Astrocyte (in vitro differentiated cells and primary cell): Measurements from ENCODE around the gene DHRS13. TPM values are rescaled to one million over a fixed set of nuclear protein-coding genes. Genes with fewer than 3 reads are reported as not detected.
"Not testable (repeated sequence)": the region's sequence is repeated elsewhere in the genome, so short reads cannot be mapped to it uniquely, and the experiment has no call there.

ENCODE experiments used
- DNase-seq: peaks from one replicate; pipeline ENCODE4 v3.0.0-alpha.2; 2010; ENCODE audit warnings: low read depth
- FAIRE-seq: peaks from 2 replicates; lab custom pipeline; 2011; peaks lifted over from hg19 to GRCh38; lab: Jason Lieb, UNC
- H2AFZ ChIP-seq: 2 replicates; pipeline ENCODE4 v1.6.0; 2012; ENCODE audit warnings: low read depth, low read length, inconsistent platforms
- H3K27ac ChIP-seq: 2 replicates; pipeline ENCODE4 v1.5.1; 2011; ENCODE audit warnings: low read depth, low read length, inconsistent platforms
- H3K27me3 ChIP-seq: 2 replicates; pipeline ENCODE4 v1.6.0; 2011; ENCODE audit warnings: low read length, inconsistent platforms; ENCODE audit not compliant: insufficient read depth
- H3K36me3 ChIP-seq: 2 replicates; pipeline ENCODE4 v1.5.1; 2011; ENCODE audit warnings: low read length, inconsistent platforms; ENCODE audit not compliant: insufficient read depth
- H3K4me1 ChIP-seq: 2 replicates; pipeline ENCODE4 v1.5.1; 2011; ENCODE audit warnings: low read length, inconsistent platforms; ENCODE audit not compliant: insufficient read depth
- H3K4me2 ChIP-seq: 2 replicates; pipeline ENCODE4 v1.6.0; 2012; ENCODE audit warnings: low read length, inconsistent platforms
- H3K4me3 ChIP-seq: 2 replicates; pipeline ENCODE4 v1.5.1; 2011; ENCODE audit warnings: low read depth, mild to moderate bottlenecking, low read length, inconsistent platforms; ENCODE audit not compliant: insufficient read depth
- H3K79me2 ChIP-seq: 2 replicates; pipeline ENCODE4 v1.6.0; 2012; ENCODE audit warnings: mild to moderate bottlenecking, low read length, inconsistent platforms; ENCODE audit not compliant: insufficient read depth
- H3K9ac ChIP-seq: 2 replicates; pipeline ENCODE4 v1.6.0; 2012; ENCODE audit warnings: mild to moderate bottlenecking, low read length, inconsistent platforms
- H3K9me3 ChIP-seq: 2 replicates; pipeline ENCODE4 v1.5.1; 2012; ENCODE audit warnings: low read depth, mild to moderate bottlenecking, low read length, inconsistent platforms; ENCODE audit not compliant: insufficient read depth
- H4K20me1 ChIP-seq: 2 replicates; pipeline ENCODE4 v1.6.0; 2012; ENCODE audit warnings: low read length, inconsistent platforms; ENCODE audit not compliant: insufficient read depth
- H3K27ac Mint-ChIP-seq: one replicate; pipeline ENCODE4 v1.8.0; 2021; ENCODE audit warnings: mild to moderate bottlenecking, mixed read lengths; ENCODE audit not compliant: unreplicated experiment
- H3K27me3 Mint-ChIP-seq: one replicate; pipeline ENCODE4 v1.8.0; 2021; ENCODE audit warnings: low read depth, mixed read lengths; ENCODE audit not compliant: unreplicated experiment
- H3K36me3 Mint-ChIP-seq: one replicate; pipeline ENCODE4 v1.8.0; 2021; ENCODE audit warnings: low read depth, mixed read lengths; ENCODE audit not compliant: unreplicated experiment
- H3K4me1 Mint-ChIP-seq: one replicate; pipeline ENCODE4 v1.8.0; 2021; ENCODE audit warnings: low read depth, mixed read lengths; ENCODE audit not compliant: unreplicated experiment
- H3K4me3 Mint-ChIP-seq: one replicate; pipeline ENCODE4 v1.8.0; 2021; ENCODE audit warnings: mild to moderate bottlenecking, moderate library complexity, mixed read lengths; ENCODE audit not compliant: unreplicated experiment
- H3K9me3 Mint-ChIP-seq: one replicate; pipeline ENCODE4 v1.8.0; 2021; ENCODE audit warnings: mild to moderate bottlenecking, mixed read lengths; ENCODE audit not compliant: unreplicated experiment
- CTCF ChIP-seq: IDR thresholded peaks from 2 replicates; pipeline ENCODE4 v1.5.1; 2011; ENCODE audit warnings: low read depth, mild to moderate bottlenecking, inconsistent platforms, low read length, moderate library complexity; ENCODE audit not compliant: insufficient read depth
- EZH2 ChIP-seq: IDR thresholded peaks from 2 replicates; pipeline ENCODE4 v1.6.1; 2012; ENCODE audit warnings: mild to moderate bottlenecking, low read length, inconsistent platforms; ENCODE audit not compliant: insufficient read depth
- total RNA-seq: library from RNA; stranded (reverse); gene quantifications from 2 replicates; pipeline ENCODE4 v1.2.1, GENCODE V29; 2021

Gene DHRS13
- total RNA-seq, 1 donor from 2014 or later: 4.3 TPM

- Mint-ChIP-seq H3K4me1 (peaks cover 2% of the 10 kb centered on the region), H3K27ac (no peak overlapping the region), H3K9me3 (no peaks in the 10 kb centered on the region), H3K36me3 (peaks cover 25% of the 10 kb centered on the region), H3K4me3 (no peak overlapping the region), H3K27me3 (no peaks in the 10 kb centered on the region)
- H3K27ac ChIP-seq: no peak overlapping the region
- H4K20me1 ChIP-seq: no peaks in the 10 kb centered on the region
- H3K27me3 ChIP-seq: no peaks in the 10 kb centered on the region
- H3K4me3 ChIP-seq: no peak overlapping the region
- DNase-seq: no peak
- H3K4me1 ChIP-seq: no peaks in the 10 kb centered on the region
- no peak for TF ChIP-seq CTCF
- TF ChIP-seq EZH2: no peak
- H2AFZ ChIP-seq: no peak overlapping the region
- H3K4me2 ChIP-seq: no peak overlapping the region
- no peak for FAIRE-seq
- H3K9me3 ChIP-seq: no peaks in the 10 kb centered on the region
- no peaks in the 10 kb centered on the region for H3K79me2 ChIP-seq
- no peak overlapping the region for H3K9ac ChIP-seq
- H3K36me3 ChIP-seq: no peaks in the 10 kb centered on the region
Measured at GRCh38 chr17:28878158-28878910, 24.5 kb downstream of the DHRS13 start.

GRCh38 chr17:28877150-28877711 is 25.6 kb downstream of the DHRS13 start:
- FAIRE-seq: not testable (repeated sequence)

GRCh38 chr17:28875848-28876550 is 26.9 kb downstream of the DHRS13 start:
- H3K4me1 ChIP-seq: no peaks in the 10 kb centered on the region
- Mint-ChIP-seq H3K9me3 (no peaks in the 10 kb centered on the region), H3K4me1 (peaks cover 2% of the 10 kb centered on the region), H3K36me3 (peaks cover 14% of the 10 kb centered on the region), H3K4me3 (no peak overlapping the region), H3K27me3 (peaks cover 7% of the 10 kb centered on the region), H3K27ac (no peak overlapping the region)
- no peak overlapping the region for H3K4me3 ChIP-seq
- no peak overlapping the region for H3K9ac ChIP-seq
- no peaks in the 10 kb centered on the region for H3K27me3 ChIP-seq
- H2AFZ ChIP-seq: no peak overlapping the region
- no peaks in the 10 kb centered on the region for H3K9me3 ChIP-seq
- no peak overlapping the region for H3K4me2 ChIP-seq
- no peaks in the 10 kb centered on the region for H4K20me1 ChIP-seq
- H3K36me3 ChIP-seq: no peaks in the 10 kb centered on the region
- H3K27ac ChIP-seq: no peak overlapping the region
- FAIRE-seq (no peak), DNase-seq (no peak)
- H3K79me2 ChIP-seq: no peaks in the 10 kb centered on the region
- TF ChIP-seq EZH2 (no peak), CTCF (no peak)

More at GRCh38 chr17:28877150-28877711, 25.6 kb downstream of the DHRS13 start:
- H3K4me1 Mint-ChIP-seq, H2AFZ ChIP-seq, H3K4me3 Mint-ChIP-seq, H3K27ac ChIP-seq, H3K4me2 ChIP-seq, H3K4me3 ChIP-seq, H3K9me3 ChIP-seq, H3K27me3 ChIP-seq, H3K9ac ChIP-seq, H3K4me1 ChIP-seq, H4K20me1 ChIP-seq, H3K27ac Mint-ChIP-seq, H3K79me2 ChIP-seq, DNase-seq, H3K27me3 Mint-ChIP-seq, H3K9me3 Mint-ChIP-seq, H3K36me3 ChIP-seq: not testable (repeated sequence)
- peaks cover 21% of the 10 kb centered on the region for H3K36me3 Mint-ChIP-seq
